Kidney glomerular epithelial cell (primary cell): ENCODE results near the gene MSH5.

ENCODE experiments used
- DNase-seq: peaks from one replicate; lab custom pipeline; 2025; lab: John Stamatoyannopoulos, UW

Gene MSH5

DNA sequence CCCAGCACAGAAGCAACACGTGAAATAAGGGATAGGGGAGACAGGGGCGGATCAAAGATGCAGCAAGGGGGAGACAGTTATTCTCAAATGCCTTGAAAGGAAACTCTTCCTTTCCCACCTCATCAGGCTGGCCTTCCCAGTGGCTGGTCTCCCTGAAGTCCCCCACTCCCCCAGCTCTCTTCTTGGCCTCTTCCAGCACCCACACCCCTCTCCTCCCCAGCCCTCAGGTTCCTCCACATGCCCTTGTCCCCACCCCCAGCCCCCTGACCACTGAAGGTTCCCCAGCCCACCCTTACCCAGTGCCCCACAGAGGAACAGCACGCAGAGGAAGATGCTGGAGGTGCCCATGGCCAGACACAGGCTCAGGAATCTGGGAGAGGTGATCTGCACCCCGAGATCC, 26.3 kb upstream of the MSH5 start:
- DNase-seq = no peak

- DNase-seq = no peak
Measured at GRCh38 chr6:31713991-31714684, 25.7 kb upstream of the MSH5 start.

GRCh38 chr6:31715022-31715958, 24.5 kb upstream of the MSH5 start, which contains the start of gene LY6G6D:
Gene LY6G6D (plus strand): TSS chr6:31715348. CDS start chr6:31715356, 8 bp downstream.
- no peak for DNase-seq

DNA sequence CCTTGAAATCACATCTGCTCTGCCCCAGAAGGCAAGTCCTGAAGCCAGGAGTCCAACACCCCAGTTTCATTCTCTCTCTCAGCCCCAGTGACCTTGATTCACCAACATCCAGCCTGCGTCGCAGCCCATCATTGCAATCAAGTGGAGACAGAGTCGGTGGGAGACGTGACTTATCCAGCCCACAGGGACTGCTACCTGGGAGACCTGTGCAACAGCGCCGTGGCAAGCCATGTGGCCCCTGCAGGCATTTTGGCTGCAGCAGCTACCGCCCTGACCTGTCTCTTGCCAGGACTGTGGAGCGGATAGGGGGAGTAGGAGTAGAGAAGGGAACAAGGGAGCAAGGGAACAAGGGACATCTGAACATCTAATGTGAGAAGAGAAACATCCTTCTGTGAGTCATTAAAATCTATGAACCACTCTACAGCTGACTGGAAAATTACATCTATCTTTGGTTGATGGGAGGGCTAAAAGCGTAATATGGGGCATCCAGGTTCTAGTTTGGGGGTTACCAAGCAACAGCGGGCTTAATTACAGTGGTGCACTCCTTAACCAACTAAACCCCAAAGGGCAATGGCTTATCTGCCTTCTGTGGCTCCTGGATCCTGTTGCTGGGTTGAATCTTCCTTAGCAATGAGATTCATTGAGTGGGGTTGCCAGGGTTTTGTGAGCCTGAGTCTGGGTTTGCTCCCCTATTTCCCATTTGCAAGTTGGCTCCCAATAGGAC, 22.1 kb upstream of the MSH5 start:
- no peak for DNase-seq

- no peak for DNase-seq
Measured at GRCh38 chr6:31718265-31718664, 21.5 kb upstream of the MSH5 start.

DNA sequence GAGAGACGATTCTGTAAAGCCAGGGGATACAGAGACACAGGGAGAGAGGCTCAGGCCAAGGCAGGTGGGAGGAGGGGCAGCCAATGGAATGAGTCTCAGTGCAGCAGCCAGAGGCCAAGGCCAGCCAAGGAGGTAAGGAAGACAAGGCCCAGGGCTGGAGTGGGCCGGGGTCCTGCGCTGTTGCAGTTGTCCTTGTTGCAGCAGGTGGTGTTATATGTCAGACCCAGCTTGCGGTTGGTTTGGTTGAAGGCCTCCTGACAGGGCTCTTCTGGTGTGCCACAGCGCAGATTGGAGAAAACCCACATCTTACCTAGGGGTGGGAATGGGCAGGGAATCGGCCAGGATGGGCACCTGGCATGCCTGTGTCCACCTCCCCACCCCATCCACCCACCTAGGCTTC, 20.8 kb upstream of the MSH5 start:
- no peak for DNase-seq

DNA sequence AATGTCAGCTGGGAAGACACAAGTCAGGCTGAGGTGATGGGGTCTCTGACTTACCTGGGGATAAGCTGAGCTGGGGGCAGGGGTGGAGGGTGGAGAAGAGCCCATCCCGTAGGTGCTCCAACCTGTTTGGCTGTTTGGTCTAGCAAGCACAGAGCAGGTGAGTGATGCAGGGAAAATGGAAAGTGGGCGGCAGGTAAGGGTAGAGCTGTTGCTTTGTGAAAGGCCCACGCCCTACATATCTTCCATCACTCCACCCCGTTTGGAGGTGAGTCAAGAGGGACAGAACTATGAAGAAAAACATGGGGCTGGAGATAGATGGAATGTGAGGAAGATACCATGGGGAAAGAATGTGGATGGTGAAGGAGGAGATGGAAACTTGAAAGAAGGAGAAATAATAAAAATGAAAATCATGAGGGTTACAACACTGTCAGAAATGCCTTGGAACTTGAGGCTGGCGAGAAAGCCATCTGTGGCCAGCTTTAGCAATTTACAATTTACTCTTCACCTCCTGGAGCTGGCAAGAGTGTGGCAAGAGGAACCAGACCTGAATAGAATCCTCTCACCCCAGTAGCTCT, 19.5 kb upstream of the MSH5 start:
- DNase-seq = no peak

DNA sequence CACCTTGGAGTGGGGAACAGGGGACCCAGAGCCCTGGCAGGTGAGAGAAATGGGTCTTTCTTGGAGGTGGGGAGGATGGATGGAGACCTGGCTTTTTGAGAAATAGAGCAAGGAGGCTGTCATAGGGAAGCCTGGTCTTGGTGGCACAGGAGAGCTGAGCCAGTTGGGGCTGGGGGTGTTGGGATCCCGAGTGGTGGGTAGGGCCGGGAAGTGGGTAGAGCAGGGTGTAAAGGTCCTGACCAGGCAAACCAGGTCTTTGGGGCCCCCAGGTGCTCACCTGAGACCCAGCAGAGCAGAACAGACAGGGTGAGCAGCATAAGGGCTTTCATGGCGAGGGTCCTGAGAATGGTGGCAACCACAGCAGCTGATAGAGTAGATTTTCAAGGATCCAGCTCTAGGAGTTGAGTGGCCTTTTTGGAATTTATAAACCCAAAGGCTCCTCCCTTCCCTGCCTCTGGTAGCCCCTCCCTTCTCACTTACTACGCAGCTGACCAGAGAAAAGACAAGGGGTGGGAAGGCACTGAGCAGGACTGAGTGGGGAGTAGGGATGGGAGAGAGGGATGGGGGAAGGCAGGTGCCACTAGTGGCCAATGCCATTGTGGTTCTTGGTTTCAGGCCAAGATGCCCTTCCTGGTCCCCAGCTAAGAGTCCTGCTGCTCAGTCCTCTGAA, 18.3 kb upstream of the MSH5 start, which contains the start of gene LY6G6C:
Gene LY6G6C (minus strand): TSS at position 396 of the 670 bp plus-strand sequence. CDS start 67 bp downstream, at position 329.
- DNase-seq = no peak

DNA sequence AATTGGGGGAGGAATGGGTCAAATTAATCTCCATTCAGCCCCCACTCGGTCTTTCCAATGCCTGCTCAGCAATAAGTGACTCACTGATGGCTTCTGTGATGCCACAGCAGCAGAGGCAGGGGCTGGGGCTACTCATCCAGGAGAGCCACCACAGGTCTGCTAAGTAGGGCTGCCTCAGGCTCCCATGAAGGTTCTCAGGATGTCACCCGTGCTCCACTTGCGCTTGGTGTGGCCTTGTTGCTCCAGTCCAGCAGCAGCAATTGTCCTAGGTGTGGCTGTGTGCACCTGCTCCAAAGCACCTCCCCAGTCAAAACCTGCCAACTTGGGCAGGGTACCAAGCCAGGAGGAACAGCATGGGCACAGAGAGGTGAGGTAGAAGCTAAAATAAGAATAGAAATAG, 17.6 kb upstream of the MSH5 start:
- DNase-seq = no peak

DNA sequence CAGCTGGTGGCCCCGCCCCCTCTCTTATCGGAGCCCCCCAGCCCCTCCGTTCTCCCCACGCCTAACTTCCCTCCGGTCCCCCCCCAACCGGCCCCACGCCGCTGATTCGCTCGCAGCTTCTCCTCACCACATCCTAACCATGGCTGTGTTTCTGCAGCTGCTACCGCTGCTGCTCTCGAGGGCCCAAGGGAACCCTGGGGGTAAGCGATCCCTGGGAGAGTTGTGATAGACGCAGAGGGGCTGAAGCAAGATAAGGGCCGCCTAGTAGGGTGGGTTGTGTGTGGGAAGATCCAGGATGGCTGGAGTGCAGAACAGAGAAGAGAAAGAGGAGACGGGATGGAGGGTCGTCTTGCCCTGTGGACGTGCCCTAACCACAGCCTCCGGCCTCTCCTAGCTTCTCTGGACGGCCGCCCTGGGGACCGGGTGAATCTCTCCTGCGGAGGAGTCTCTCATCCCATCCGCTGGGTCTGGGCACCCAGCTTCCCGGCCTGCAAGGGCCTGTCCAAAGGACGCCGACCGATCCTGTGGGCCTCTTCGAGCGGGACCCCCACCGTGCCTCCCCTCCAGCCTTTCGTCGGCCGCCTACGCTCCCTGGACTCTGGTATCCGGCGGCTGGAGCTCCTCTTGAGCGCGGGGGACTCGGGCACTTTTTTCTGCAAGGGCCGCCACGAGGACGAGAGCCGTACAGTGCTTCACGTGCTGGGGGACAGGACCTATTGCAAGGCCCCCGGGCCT, 16.4 kb upstream of the MSH5 start, which contains the start of gene MPIG6B:
Gene MPIG6B (plus strand): TSS at position 129 of the 735 bp plus-strand sequence. CDS start 11 bp downstream, at position 140.
- no peak for DNase-seq

GRCh38 chr6:31723980-31724691, 15.7 kb upstream of the MSH5 start:
- no peak for DNase-seq

DNA sequence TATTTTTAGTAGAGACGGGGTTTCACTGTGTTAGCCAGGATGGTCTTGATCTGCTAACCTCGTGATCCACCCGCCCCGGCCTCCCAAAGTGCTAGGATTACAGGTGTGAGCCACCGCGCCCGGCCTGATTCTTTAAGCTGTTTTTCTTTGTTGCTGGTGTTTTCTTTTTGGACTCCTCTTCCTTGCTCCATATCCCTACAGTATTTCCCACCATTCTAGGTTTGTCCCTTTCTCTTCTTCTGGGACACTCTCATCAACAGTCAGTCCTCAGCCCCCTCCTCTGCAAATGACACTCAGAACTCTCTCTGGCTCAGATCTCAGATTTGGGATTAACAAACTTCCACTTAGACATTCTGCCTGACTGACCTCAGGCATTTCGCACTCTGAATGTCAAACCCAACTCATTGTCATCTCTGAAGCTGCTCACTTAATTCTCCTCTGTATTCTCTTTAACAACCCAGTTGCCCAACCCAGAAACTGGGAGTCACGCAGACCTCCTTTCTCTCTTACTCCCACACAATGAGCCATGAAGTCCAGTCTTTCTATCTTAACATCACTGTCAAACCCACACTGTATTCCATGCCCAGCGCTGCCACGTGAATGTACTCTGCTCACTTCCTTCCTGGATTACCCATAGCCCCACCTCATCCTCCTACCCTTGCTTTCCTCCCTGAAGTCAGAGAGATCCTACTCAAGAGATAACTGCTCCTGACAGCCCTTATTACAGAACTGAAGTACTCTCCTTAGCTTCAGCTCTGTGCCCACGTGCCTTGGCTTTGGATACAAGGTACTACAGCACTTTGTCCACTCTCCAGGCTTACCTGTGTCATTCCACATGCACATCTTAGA, 14.1 kb upstream of the MSH5 start:
- DNase-seq = no peak

DNA sequence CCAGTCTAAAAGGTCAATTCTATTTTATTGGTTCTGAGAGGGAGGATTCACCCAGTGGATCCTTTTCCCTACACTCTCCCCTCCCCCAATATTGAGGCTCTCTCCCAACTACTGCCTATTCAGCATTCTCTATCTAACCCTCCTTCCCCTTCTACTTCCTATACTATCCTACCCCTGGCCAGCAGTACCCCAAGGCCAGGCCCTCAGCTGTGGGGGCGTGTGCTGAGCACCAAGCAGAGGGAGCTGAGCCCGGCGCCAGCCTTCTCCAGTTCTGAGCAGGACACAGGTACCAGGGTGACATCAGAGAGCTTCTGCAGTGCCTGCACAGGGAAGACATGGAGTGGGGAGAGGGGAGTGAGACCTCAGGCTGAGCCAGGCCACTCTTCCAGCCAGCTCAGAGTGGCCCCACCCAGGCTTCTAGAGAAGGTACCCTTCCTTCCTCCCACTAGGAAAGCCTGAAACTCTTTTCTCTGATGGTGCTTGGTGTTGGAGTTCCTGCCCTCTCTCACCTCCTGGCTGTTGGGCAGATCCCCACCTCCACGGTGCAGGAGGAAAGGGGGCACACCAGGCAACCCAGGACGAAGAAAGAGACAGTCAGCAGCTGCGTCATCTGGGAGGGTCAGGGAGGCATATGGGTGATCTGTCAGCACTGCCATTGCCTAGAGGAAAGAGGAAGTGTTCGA, 12.6 kb upstream of the MSH5 start:
- DNase-seq = no peak

DNA sequence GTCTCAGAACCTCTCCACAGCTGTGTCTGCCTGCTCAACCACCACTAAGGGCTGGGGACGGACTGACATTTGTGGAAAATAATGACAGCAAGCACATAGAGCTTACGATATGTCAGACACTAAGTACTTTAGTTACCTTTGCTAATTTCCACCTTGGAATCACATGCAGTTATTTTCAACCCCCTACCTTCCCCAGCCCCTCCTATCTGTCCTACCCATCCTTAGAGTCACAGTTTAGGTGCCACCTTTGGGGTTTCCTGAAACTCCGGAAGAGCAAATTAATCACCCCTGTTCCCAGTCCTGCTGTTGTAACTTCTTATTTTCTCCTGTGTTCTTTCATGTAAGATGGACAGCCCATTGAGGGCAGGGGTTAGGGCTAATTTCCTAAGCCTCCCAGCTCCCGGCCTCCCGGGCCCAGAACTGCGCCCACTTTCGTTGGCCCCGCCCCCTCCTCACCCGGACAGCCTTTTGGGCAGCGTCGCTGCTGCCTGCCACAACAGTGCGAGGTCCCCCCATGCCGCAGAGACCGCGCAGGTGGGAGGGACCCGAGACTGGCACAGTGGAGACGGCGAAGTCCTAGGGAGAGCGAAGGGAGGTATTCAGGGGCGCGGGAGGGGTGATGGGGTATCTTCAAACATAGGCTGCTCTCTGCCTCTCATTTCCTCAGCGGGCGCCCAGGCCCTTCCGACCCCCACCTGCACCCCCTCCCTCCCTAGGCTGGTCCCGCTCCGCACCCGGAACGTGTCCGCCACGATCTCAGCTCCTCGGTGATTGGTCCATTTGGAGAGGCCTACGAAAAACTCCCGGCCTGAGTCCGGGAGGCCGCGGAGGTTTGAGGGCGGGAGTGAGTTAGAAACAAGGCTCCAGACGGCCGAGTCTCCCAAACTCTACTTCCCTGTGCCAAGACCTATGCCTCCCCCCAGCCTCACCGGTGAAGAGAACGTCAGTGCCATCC, 11.8 kb upstream of the MSH5 start:
- DNase-seq = no peak

GRCh38 chr6:31728767-31729514, 10.9 kb upstream of the MSH5 start, which contains the start of gene DDAH2:
Gene DDAH2 (minus strand): TSS chr6:31729299. CDS start chr6:31729161, 138 bp downstream.
- DNase-seq = no peak

DNA sequence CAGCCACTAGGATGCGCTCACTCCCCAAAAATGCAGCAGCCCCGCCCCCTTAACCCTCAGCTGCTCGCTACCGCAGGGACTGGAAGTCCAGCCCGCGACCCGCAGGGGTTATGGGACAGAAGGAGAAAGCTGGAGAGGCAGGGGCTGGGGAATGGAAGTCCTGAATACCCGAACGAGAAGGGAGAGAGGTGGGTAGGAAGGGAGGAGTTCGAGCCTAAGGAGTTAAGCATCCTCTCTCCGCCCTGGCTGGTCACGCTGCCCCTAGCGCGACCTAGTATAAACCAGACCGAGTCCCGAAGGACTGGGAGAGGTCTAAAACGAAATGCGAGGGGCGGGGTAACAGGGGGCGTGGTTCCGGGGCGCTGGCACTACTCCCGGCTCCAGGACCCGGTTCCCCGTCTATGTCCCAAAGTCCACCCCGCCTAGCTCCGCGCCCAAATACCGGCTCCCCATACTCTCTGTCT, 10.3 kb upstream of the MSH5 start:
- DNase-seq = peak; percentile 91
